Raji (cell line): ENCODE measurements around the gene FLACC1.

Experiments
- POLR2A ChIP-seq: IDR thresholded peaks from 2 replicates; pipeline ENCODE4 v1.6.1; 2011; ENCODE audit warnings: low read depth, low read length, control low read depth; ENCODE audit not compliant: insufficient read depth

FLACC1 gene, protein sequence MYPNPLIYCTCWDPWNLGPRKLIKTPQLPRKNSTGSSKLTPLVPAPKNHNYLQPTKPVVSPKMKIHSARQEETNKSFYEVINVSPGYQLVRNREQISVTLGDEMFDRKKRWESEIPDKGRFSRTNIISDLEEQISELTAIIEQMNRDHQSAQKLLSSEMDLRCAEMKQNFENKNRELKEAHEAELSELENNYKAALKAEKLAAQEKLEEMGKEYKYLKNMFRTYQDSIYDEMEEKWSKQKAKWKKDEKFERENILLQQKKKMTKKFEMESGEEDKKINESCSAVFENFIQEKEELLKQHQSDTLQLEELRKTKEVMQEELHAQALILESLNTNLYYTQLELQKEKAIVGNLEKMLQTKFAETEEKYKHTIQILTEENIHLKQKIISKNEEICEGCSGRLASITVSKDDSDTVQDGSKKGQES

DNA sequence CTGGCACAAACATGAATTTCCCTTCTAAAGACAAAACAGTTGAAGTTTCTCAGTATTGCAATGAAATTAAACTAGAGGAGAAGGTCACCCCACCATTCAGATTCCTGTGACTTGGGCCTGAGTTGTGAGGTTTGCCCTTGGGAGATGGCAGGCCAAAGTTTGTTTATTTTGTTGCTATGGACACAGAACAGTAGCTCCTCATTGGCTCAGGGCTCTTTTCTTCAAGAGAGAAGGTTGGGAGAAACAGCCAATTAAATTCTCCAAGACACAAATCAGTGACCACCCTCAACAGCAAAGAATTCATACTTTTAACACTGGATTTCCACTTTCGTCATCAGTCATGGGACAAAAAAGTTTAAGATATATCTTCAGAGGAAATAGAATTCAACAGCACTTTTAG, at the start of gene FLACC1:
Gene FLACC1 (minus strand): TSS at position 125 of the 400 bp plus-strand sequence. CDS start 5,941 bp downstream, outside the sequence.
- no peak for TF ChIP-seq POLR2A

DNA sequence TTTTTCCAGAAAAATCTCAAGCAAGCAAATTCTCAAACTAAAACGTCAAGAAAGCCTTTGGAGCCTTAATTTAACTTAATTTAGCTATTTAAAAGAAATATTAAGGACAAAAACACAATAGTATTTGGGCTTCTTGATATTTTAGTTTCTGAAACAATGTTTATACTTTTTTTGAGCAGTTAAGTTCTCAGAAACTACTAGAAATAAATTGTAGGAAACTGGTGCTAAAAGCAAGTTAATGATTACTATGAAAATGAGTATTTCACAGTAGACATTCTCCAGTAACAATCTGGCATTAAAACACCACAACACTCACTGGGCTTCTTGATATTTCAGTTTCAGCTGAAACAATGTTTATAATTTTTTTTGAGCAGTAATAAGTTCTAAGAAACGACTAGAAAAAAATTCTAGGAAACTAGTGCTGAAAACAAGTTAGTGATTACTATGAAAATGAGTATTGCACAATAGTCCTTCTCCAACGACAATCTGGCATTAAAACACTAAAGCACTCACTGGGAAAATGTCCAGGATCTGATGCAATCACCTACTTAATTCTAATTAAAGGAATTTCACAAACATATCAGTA, 49.0 kb upstream of the FLACC1 start:
- no peak for TF ChIP-seq POLR2A

DNA sequence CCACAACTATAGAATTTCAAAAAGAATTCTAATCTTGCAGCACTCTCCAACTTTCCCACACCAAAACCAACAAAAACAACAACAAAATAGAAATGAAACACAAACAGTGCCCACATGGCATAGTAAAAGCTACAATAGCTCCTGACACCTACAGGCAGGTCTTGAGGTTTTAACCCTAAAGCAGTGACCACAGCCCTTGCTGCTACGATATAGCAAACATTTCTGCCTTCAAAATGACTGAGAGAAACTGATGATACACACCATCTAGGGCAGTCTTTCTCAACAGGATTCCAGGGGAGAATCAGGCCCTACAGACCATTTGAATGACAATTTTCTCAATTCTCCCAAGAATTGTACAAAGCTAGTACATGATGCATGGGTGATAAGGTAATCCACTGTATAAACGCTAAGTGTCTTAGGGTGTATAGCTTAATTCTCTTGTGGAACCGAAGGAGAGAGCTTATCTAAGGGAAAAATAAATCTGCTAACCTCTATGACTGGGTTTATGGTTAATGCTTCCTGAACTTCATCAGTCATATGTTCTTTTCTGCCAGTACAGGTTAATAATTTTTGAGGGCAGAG, 47.6 kb upstream of the FLACC1 start:
- TF ChIP-seq POLR2A, result no peak

DNA sequence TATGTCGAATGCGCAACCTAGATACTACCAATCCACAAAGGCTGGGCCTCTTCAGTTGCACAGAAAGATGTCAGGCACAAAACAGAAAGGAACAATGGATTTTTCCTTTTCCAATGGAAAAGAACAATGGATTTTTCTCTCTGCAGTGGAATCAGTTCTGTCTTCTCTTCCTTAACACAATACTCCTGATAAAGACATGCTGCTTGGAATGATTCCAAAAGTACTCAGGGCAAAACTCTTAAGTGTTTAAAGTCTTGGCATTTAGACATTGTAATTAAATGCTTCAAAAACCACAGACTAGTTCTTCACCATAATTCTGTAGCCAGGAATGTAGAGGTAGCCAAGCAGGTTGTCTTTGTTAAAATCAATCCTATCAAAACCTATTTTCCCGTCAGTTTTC, 46.7 kb upstream of the FLACC1 start:
- TF ChIP-seq POLR2A, result no peak

DNA sequence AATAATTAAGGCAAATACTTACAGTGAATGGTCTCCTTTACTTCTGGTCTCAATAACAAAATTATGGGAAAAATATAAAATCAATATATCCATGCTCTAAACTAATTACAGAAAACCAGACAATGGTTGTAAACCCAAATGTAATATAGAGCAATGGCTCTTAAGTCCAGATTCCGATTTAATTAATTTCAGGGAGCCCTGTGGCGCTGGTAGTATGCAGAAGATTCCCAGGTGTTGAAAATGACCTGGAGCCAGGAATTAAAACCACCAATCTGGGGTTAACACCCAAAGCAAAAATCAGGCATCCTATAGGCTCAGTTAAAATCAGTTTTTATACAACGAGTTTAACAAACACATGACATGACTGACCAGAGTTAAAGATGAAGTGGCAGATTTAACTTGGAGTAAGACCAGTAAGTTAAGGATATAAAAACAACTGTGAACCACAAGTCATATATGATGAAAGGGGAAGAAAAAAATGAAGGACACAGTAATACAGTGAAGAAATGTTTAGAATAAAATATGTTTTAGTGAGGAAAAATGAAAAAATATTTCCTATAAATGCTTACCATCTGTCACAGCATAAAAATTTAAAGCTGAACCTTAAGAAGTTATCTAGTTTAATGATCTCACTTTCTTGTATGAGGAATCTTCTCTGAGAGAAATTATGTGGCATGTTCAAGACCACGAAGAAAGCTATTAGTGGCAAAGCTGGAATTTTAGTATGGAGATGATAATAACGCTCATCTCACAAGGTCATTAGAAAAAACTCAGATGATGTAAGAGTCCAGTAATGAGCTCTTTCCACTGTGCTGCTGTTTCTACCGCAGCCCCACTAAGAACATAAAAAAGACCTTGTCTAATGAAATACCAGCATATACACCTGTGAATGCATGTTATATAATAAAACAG, 45.8 kb upstream of the FLACC1 start:
- TF ChIP-seq POLR2A, result no peak

DNA sequence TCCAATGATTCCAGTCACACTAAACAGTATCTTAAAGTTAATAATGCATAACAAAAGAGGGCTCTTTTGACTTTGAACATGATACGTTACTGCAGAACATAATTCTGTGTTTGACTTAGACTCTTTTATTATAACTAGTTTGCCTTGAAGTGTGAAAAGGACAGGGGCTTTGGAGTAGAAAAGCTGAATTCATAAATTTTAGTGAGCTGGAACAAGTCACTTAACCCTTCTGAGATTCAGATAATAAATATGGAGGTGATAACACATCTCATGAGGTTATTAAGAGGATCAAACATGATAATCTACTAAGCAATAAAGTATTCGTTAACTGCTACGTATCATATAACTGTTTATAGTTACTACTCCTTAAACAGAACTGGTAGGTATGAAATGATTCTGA, 44.7 kb upstream of the FLACC1 start:
- TF ChIP-seq POLR2A, result no peak

- TF ChIP-seq POLR2A, result no peak
These were observed 39.5 kb upstream of the FLACC1 start for GRCh38 chr2:201396595-201396994.

GRCh38 chr2:201383136-201383535, 26.0 kb upstream of the FLACC1 start:
- TF ChIP-seq POLR2A, result no peak

GRCh38 chr2:201378496-201379397, 21.6 kb upstream of the FLACC1 start:
- TF ChIP-seq POLR2A, result no peak

DNA sequence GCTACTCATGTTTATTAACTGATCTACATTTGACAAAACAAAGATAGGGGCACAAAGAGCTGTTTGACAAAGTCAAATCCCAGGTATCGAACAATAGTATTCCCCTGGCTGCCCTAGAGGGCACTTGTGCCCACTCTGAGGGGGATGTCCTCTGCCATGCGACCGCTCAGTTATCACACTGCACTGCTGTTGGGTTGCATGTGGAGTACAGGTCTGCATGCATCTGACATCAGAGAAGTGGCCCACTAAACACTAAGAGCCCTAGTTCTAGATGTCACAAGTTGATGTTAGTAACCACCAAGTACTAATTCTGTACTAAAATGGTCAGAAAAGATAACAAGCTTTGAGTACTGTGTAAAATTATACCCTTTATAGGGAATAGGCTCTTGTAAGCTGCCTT, 20.1 kb upstream of the FLACC1 start:
- no peak for TF ChIP-seq POLR2A

- TF ChIP-seq POLR2A, result no peak
These were observed 12.6 kb upstream of the FLACC1 start for GRCh38 chr2:201369775-201370174.

GRCh38 chr2:201366146-201366545, 9.0 kb upstream of the FLACC1 start:
- no peak for TF ChIP-seq POLR2A

DNA sequence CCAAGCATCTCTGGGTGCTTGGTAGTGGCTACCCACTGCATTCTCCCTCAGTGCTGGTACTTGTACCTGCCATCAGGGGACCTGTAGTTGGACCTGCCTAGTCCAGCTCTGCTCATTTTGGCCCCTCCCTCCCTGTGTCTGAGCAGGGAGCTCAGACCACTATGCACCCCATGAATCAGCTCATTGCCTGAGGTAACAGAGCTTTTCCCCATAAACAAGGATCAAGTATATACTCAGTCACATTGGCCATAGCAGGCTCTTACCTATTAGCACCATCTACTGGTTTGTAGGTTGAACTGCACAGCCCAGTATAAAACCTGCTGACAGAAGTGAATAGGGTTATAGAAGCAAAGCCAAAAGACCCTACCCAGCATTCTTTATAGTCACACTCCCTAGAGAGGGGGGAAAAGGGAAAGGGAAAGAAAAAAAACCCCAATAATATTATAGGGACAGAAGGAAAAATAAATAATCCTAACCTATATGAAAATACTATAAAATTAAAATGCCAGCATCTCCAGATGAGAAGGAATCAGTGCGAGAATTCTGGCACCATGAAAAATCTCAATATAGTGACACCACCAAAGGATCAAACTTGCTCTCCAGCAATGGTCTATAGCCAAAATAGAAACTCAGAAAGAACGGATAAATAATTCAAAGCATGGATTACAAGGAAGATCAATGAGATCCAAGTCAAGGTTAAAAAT, 6.9 kb upstream of the FLACC1 start:
- TF ChIP-seq POLR2A, result no peak

DNA sequence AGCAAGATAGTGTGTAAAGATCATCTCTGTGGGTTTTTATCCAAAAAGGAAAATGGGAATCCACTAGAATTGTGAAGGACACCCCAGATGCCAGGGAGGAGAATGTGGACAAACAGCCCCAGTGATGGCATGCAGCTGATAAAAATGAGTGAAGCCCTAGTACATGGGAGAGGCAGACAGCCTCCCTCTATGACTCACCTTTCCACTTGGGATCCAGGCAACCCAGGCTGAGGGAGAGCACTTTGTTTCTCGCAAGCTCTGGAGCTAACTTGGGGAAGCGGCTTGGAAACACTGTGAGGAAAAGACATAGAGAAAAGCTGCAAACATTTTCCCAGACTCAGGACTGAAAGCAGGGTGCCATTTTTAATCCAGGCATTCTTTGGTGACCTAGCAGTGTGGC, 5.3 kb upstream of the FLACC1 start:
- no peak for TF ChIP-seq POLR2A
